ENCODE results near the gene FBXL19.

Gene FBXL19

GRCh38 chr16:30902029-30902972, 21.1 kb upstream of the FBXL19 start:
- peak overlapping the region; percentile 77 for H3K27ac ChIP-seq (ENCODE audit: extremely low read depth, low read depth, low read length)
- POLR2A ChIA-PET, result interaction anchor here (0.5 to 3.6 kb wide), 10 partner anchors 12 to 828 kb away, joined by 3 to 35 read pairs (median 4); no protein-coding TSS in a partner anchor
- TF ChIP-seq GLIS1 (tag by site-specific recombination; IDR thresholded peaks at IDR 0.05) (no peak), WT1 (tag by site-specific recombination; IDR thresholded peaks at IDR 0.05) (no peak), ZFP37 (tag by site-specific recombination; IDR thresholded peaks at IDR 0.05) (no peak), KLF7 (tag by site-specific recombination; IDR thresholded peaks at IDR 0.05; ENCODE audit: borderline replicate concordance) (no peak), MEIS1 (CRISPR knock-in tag; IDR thresholded peaks at IDR 0.05; ENCODE audit: borderline replicate concordance) (no peak), ZNF146 (tag by site-specific recombination; IDR thresholded peaks at IDR 0.05) (no peak), ZNF558 (tag by site-specific recombination; IDR thresholded peaks at IDR 0.05) (no peak), ZNF449 (tag by site-specific recombination; IDR thresholded peaks at IDR 0.05) (no peak), ZSCAN16 (tag by site-specific recombination; IDR thresholded peaks at IDR 0.05) (no peak), EGR2 (tag by site-specific recombination; IDR thresholded peaks at IDR 0.05; ENCODE audit: low read depth) (no peak), ZNF596 (tag by site-specific recombination; IDR thresholded peaks at IDR 0.05) (no peak), ZIC2 (tag by site-specific recombination; IDR thresholded peaks at IDR 0.05) (peak; percentile 88), ZNF621 (tag by site-specific recombination; IDR thresholded peaks at IDR 0.05) (no peak), ZNF639 (tag by site-specific recombination; IDR thresholded peaks at IDR 0.05) (no peak), ZNF645 (tag by site-specific recombination; IDR thresholded peaks at IDR 0.05) (no peak), ZNF366 (tag by site-specific recombination; conservative IDR thresholded peaks at IDR 0.05) (peak; percentile 50; the same call in 1 of the 2 replicates), ZBTB11 (tag by site-specific recombination; conservative IDR thresholded peaks at IDR 0.05; ENCODE audit: low read depth) (no peak; the same call in 1 of the 2 replicates), ZNF510 (tag by site-specific recombination; IDR thresholded peaks at IDR 0.05; ENCODE audit: insufficient replicate concordance) (no peak), ZNF549 (tag by site-specific recombination; IDR thresholded peaks at IDR 0.05) (no peak), PATZ1 (tag by site-specific recombination; IDR thresholded peaks at IDR 0.05) (peak; percentile 64)
- TF ChIP-seq, protein P1, sequence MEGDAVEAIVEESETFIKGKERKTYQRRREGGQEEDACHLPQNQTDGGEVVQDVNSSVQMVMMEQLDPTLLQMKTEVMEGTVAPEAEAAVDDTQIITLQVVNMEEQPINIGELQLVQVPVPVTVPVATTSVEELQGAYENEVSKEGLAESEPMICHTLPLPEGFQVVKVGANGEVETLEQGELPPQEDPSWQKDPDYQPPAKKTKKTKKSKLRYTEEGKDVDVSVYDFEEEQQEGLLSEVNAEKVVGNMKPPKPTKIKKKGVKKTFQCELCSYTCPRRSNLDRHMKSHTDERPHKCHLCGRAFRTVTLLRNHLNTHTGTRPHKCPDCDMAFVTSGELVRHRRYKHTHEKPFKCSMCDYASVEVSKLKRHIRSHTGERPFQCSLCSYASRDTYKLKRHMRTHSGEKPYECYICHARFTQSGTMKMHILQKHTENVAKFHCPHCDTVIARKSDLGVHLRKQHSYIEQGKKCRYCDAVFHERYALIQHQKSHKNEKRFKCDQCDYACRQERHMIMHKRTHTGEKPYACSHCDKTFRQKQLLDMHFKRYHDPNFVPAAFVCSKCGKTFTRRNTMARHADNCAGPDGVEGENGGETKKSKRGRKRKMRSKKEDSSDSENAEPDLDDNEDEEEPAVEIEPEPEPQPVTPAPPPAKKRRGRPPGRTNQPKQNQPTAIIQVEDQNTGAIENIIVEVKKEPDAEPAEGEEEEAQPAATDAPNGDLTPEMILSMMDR (tag by site-specific recombination; IDR thresholded peaks at IDR 0.05), result peak; percentile 19; the same call in 1 of the 2 replicates
- TF ChIP-seq, protein P2, sequence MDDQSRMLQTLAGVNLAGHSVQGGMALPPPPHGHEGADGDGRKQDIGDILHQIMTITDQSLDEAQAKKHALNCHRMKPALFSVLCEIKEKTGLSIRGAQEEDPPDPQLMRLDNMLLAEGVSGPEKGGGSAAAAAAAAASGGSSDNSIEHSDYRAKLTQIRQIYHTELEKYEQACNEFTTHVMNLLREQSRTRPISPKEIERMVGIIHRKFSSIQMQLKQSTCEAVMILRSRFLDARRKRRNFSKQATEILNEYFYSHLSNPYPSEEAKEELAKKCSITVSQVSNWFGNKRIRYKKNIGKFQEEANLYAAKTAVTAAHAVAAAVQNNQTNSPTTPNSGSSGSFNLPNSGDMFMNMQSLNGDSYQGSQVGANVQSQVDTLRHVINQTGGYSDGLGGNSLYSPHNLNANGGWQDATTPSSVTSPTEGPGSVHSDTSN (CRISPR knock-in tag; IDR thresholded peaks at IDR 0.05), result peak; percentile 67

More at GRCh38 chr16:30902029-30902972, 21.1 kb upstream of the FBXL19 start:
- peak overlapping the region; percentile 51 for H3K4me3 ChIP-seq (ENCODE audit: low read depth, low read length)
- no peaks in the 10 kb centered on the region for H3K4me1 ChIP-seq (ENCODE audit: control insufficient read depth, insufficient read depth, low read length)
- no peaks in the 10 kb centered on the region for H3K36me3 ChIP-seq (ENCODE audit: control insufficient read depth in 2 of 2, insufficient read depth in 1 of 2, low read length in 2 of 2)
- no peaks in the 10 kb centered on the region for H3K9me3 ChIP-seq (ENCODE audit: control insufficient read depth, insufficient read depth, low read depth, low read length)
- CTCF ChIA-PET, result interaction anchor here (0.6 to 3.8 kb wide), 28 partner anchors 10 to 216 kb away, joined by 3 to 66 read pairs (median 6); no protein-coding TSS in a partner anchor
